ENCODE measurements around the gene TSPAN12. TPM values are rescaled to one million over a fixed set of nuclear protein-coding genes. Genes with fewer than 3 reads are reported as not detected.
"Not testable (repeated sequence)": the region's sequence is repeated elsewhere in the genome, so short reads cannot be mapped to it uniquely, and the experiment has no call there.

Gene TSPAN12
- total RNA-seq (2014; rRNA removed): 6.2 and 6.4 TPM in 2 replicates
- 2.5 TPM for polyA plus RNA-seq (2012)

DNA sequence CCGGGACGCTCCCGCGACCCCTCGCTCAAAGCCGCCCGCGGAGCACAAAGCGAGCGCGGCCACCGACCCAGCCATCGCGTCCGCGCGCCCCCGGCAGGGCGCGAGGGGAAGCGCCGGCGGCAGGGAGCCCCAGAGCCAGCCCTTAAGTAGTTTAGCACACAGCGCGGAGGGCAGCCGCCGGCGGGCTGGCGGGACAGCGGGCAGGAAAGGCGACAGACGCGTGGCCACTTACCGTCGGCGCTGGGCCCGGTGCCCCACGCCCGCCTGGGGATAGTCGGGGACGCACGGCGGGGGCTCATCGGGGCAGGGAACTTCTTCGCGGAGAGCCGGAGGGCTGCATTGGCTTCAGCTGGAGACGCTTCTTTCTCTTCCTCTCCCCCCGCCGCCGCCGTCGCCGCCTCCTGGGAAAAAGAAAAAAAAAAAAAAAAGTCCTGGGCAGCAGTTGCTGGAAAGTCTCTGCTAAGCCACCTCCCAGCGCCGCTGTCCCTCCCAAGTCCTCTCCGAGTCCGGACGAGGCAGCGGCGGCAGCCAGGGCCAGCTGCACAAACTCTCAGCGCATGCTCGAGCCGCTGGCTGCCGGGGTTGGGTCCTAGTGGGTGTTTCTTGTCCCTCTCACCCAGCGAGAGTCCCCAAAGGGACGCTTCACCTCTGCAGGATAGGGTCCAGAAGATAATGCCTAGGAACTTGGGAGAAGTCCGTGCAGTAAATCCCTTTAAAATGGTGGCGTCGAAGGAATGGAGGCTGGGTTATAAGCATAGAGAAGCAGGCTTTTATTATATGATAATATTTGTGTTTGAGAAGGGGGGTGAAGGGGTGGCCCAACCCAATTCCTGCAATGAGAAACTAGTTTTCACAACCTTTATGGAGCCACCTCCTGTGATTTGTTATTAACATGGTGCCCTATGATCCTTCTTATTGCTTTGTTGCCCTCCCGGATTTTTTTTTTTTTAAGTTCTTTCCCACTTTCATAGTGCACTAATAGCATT lies at the start of gene TSPAN12:
TSS of gene TSPAN12 (minus strand) at position 557 of the 986 bp plus-strand sequence. CDS start 1,381 bp downstream, outside the sequence.
- DNase-seq (ENCODE audit: low read depth): peak; percentile 81

- DNase-seq (ENCODE audit: low read depth): no peak
Observed at GRCh38 chr7:120898715-120899499, 41.0 kb upstream of the TSPAN12 start.

DNA sequence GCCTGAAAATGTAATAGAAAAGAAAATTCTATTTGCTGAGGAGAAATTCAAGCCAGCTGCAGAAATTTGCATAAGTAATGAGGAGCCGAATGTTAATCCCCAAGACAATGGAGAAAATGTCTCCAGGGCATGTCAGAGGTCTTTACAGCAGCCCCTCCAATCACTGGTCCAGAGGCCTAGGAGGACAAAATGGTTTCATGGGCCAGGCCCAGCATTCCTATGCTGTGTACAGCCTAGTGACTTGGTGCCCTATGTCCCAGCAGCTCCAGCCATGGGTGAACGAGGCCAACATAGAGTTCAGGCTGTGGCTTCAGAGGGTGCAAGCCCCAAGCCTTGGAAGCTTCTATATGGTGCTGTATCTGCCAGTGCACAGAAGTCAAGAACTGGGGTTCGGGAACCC lies 37.3 kb upstream of the TSPAN12 start:
- not testable (repeated sequence) for DNase-seq (ENCODE audit: low read depth)

DNA sequence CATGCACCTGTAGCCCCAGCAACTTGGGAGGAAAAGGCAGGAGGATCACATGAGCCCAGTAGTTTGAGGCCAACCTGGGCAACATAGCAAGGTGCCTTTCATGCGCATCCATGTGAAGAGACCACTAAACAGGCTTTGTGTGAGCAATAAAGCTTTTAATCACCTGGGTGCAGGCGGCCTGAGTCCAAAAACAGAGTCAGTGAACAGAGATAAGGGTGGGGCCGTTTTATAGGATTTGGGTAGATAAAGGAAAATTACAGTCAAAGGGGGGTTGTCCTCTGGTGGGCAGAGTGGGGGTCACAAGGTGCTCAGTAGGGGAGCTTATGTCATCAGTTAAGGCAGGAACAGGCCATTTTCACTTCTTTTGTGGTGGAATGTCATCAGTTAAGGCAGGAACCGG lies 27.7 kb upstream of the TSPAN12 start:
- DNase-seq (ENCODE audit: low read depth): not testable (repeated sequence)

- peak; percentile 26 for DNase-seq (ENCODE audit: low read depth)
Observed at GRCh38 chr7:120877701-120878100, 19.8 kb upstream of the TSPAN12 start.

DNA sequence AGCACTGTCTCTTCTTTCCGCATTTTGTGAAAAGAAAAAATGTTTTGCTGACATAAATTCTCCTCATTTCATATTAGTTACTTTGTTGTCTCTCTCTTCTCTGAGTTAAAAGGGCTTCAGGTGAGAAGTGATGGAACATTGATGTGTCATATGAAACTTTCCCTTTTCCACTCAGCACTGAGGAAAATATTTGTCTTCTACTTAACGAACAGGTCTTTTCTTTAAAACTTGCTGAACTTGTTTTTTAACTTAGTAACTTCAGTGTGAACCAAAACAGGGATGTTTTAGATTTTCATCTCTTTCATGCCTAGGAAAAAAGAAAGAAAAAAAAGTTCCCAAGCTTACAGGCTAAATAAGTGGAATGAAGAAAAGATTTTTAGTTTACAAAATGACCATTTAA lies 19.0 kb upstream of the TSPAN12 start:
- no peak for DNase-seq (ENCODE audit: low read depth)

DNA sequence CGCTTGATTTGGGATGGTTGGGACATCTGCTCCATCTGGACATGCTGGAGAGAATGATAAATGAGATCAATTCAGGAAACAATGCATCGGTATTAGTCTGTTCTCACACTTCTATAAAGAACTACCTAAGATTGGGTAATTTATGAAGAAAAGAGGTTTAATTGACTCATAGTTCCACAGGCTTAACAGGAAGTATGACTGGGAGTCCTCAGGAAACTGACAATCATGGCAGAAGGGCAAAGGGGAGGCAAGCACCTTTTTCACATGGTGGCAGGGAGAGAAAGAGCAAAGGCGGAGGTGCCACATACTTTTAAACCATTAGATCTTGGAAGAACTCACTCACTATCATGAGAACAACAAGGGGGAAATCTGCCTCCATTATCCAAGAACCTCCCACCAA lies 16.8 kb upstream of the TSPAN12 start:
- DNase-seq (ENCODE audit: low read depth): no peak

GRCh38 chr7:120874016-120874415 lies 16.1 kb upstream of the TSPAN12 start:
- no peak for DNase-seq (ENCODE audit: low read depth)

- DNase-seq (ENCODE audit: low read depth): no peak
Observed at GRCh38 chr7:120873401-120873800, 15.5 kb upstream of the TSPAN12 start.

DNA sequence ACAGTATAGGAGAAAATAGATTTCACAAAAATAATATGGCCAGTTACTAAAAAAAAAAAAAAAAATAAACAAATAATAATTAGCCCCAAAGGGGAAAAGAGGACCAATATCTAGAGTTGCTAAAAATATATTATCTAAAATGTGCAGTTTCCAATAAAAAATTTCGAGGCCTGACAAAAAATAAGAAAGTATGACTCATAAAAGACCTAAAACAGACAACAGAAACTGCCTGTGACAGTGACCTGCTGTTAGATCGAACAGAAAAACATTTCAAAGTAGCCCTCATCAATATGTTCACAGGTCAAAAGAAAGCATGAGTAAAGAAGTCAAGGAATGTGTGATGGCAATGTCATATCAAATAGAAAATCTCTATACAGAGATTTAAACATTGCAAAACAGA lies 11.8 kb upstream of the TSPAN12 start:
- no peak for DNase-seq (ENCODE audit: low read depth)

DNA sequence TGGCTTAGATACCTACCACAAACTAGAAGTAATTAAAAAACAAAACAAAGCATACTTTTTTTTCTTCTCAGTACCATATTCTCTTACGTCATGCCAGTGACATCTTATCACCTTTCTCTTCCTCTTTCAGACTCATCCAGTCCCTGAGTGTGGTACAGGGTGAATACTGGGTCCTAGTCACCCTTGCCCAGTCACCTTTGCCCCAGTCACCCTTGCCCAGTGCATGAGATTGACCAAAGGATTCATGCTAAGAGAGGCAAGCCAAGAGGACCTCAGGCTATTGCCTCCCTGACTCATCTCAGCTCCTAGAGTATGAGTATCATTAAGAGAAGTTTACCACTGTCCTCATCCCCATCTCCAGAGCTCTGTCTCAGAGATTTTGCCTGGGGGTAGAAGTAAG lies 10.0 kb upstream of the TSPAN12 start:
- DNase-seq (ENCODE audit: low read depth): no peak

GRCh38 chr7:120865191-120865981 lies 7.4 kb upstream of the TSPAN12 start:
- DNase-seq (ENCODE audit: low read depth): no peak

- DNase-seq (ENCODE audit: low read depth): no peak
Observed at GRCh38 chr7:120864141-120864900, 6.4 kb upstream of the TSPAN12 start.

- peak; percentile 15 for DNase-seq (ENCODE audit: low read depth)
Observed at GRCh38 chr7:120862987-120863590, 5.1 kb upstream of the TSPAN12 start.

DNA sequence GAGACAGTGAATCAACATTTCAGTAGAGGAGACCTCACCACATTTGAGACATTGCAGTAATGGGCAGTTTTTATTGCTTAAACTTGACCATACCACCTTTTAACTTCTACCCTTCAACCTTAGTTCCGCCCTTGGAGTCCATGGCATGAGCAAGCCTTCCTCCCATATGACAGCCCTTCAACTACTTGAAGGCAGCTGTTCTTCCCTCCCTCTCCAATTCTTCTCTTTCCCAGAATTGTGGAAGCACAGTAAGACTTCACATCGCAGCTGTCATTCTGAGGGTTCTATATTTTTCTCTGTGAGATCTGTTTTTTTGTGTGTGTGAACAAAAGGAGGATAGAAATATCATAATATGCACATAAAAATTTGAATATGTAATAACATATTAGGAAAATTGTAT lies 2.2 kb upstream of the TSPAN12 start:
- peak; percentile 49 for DNase-seq (ENCODE audit: low read depth)

DNA sequence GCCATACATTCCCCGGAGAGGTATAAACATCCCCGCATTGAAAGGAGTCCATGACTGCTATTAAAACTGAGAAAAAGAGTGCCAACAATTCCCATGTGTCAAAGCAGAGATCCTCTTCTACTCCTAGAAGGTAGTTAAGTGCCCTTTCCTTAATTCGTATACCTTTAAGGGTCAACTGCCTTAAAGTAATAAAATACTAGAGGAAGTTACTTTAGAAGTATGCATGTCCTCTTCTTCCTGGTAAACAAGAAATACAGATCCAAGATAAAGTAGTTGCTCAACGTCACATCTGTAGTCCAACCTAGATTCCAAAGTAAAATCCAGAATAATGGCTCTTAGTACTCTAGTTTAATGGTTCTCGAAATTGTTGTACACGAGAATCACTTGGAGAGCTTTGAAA lies 1.5 kb upstream of the TSPAN12 start:
- DNase-seq (ENCODE audit: low read depth): no peak

- peak; percentile 49 for DNase-seq (ENCODE audit: low read depth)
Observed at GRCh38 chr7:120856621-120857352, 1.2 kb downstream of the TSPAN12 start.

- no peak for DNase-seq (ENCODE audit: low read depth)
Observed at GRCh38 chr7:120856198-120856597, 1.7 kb downstream of the TSPAN12 start.

DNA sequence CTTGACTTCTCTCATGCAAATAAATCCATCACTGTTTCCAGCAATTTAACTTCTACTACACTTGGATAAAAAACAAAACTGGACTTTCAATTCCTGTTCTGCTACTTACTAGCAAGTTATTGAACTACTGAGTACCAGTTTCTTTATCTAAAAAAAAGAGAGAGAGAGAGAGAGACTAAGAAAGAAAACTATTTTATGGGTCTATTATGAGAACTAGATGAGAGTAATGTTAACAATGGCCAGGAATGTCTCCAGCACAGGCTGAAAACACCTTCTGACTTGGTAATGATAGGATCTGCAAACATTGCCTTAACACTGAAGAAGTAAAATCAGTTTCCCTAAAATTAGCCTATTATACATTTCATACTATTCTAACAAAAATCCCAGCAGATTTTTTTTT lies 5.2 kb downstream of the TSPAN12 start:
- DNase-seq (ENCODE audit: low read depth): no peak

DNA sequence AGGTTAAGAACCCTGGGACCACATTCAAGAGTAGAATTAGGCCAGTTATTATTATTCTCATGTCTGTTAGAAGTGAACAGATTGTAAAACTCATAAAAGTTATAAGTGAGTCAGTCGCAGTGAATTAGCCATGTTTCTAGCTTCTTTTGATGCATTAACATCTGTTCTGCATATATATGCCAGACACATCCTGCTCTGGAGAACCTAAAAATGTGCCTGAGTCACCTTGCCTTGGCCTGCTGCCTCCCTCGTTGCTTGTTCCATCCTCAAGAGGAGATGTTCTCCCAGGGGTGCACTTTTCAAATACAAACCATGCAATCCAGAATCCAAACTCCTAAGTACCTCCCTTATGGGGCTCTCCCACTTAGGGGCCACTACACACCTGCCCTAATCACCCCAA lies 14.8 kb downstream of the TSPAN12 start:
- DNase-seq (ENCODE audit: low read depth): peak; percentile 55

Measured in LHCN-M2 (cell line).